HepG2 (cell line): Measurements from ENCODE around the gene PPP1R12C. TPM values are rescaled to one million over a fixed set of nuclear protein-coding genes. Genes with fewer than 3 reads are reported as not detected.

Source experiments
- KLF6 ChIP-seq: IDR thresholded peaks from 2 replicates; pipeline ENCODE4 v1.8.0; 2016; ENCODE audit warnings: missing biosample characterization, missing genetic modification reagents
- MZF1 ChIP-seq: sonication (generic); formaldehyde crosslinking; IDR thresholded peaks from 2 replicates; pipeline ENCODE4 v1.8.1; 2023; ENCODE audit warnings: mild to moderate bottlenecking, missing genetic modification reagents, borderline replicate concordance
- NFKBIZ ChIP-seq: IDR thresholded peaks from 2 replicates; pipeline ENCODE4 v1.6.1; 2018; ENCODE audit warnings: missing genetic modification reagents, missing compliant biosample characterization
- PITX1 ChIP-seq: sonication (generic); formaldehyde crosslinking; IDR thresholded peaks from 2 replicates; pipeline ENCODE4 v1.5.1; 2020; ENCODE audit warnings: mild to moderate bottlenecking, missing genetic modification reagents
- RFXAP ChIP-seq: sonication (generic); formaldehyde crosslinking; IDR thresholded peaks from 2 replicates; pipeline ENCODE4 v1.4.0; 2020; ENCODE audit warnings: missing genetic modification reagents, borderline replicate concordance
- THYN1 ChIP-seq: sonication (generic); formaldehyde crosslinking; IDR thresholded peaks from 2 replicates; pipeline ENCODE4 v1.8.1; 2023; ENCODE audit warnings: low read depth, mild to moderate bottlenecking, moderate library complexity, missing genetic modification reagents, borderline replicate concordance
- YEATS2 ChIP-seq: sonication (generic); formaldehyde crosslinking; IDR thresholded peaks from 2 replicates; pipeline ENCODE4 v1.4.0; 2020; ENCODE audit warnings: missing genetic modification reagents, borderline replicate concordance
- ZNF160 ChIP-seq: sonication (generic); formaldehyde crosslinking; IDR thresholded peaks from 2 replicates; pipeline ENCODE4 v1.8.0; 2022; ENCODE audit warnings: mild to moderate bottlenecking, inconsistent platforms, missing genetic modification reagents
- ZNF20 ChIP-seq: sonication (generic); formaldehyde crosslinking; IDR thresholded peaks from 2 replicates; pipeline ENCODE4 v1.4.0; 2020; ENCODE audit warnings: mild to moderate bottlenecking, moderate library complexity, missing genetic modification reagents
- ZNF256 ChIP-seq: sonication (generic); formaldehyde crosslinking; conservative IDR thresholded peaks from 2 replicates; pipeline ENCODE4 v1.4.0; 2020; ENCODE audit warnings: missing genetic modification reagents
- ZNF460 ChIP-seq: sonication (generic); formaldehyde crosslinking; IDR thresholded peaks from 2 replicates; pipeline ENCODE4 v1.5.1; 2020; ENCODE audit warnings: missing genetic modification reagents, mild to moderate bottlenecking, borderline replicate concordance
- ZNF543 ChIP-seq: sonication (generic); formaldehyde crosslinking; IDR thresholded peaks from 2 replicates; pipeline ENCODE4 v1.4.0; 2020; ENCODE audit warnings: mild to moderate bottlenecking, missing genetic modification reagents
- ZNF570 ChIP-seq: sonication (generic); formaldehyde crosslinking; IDR thresholded peaks from 2 replicates; pipeline ENCODE4 v1.4.0; 2020; ENCODE audit warnings: mild to moderate bottlenecking, missing genetic modification reagents, borderline replicate concordance
- ZNF644 ChIP-seq: IDR thresholded peaks from 2 replicates; pipeline ENCODE4 v1.6.1; 2016; ENCODE audit warnings: low read depth
- ZNF768 ChIP-seq: sonication (generic); formaldehyde crosslinking; IDR thresholded peaks from 2 replicates; pipeline ENCODE4 v1.4.0; 2020; ENCODE audit warnings: missing genetic modification reagents
- ZNF777 ChIP-seq: sonication (generic); formaldehyde crosslinking; IDR thresholded peaks from 2 replicates; pipeline ENCODE4 v1.4.0; 2020; ENCODE audit warnings: missing genetic modification reagents
- ZNF790 ChIP-seq: sonication (generic); formaldehyde crosslinking; IDR thresholded peaks from 2 replicates; pipeline ENCODE4 v1.8.0; 2022; ENCODE audit warnings: missing genetic modification reagents, mild to moderate bottlenecking, borderline replicate concordance
- polyA plus RNA-seq, 8 experiments: library from polyadenylated mRNA; depleted of rRNA in 3 of 8; stranded (reverse) in 7 of 8; unstranded in 1 of 8; fragments of >200 nt; fragmentation: Illumina TruSeq in 4 of 8; extraction: Trizol in 4 of 8; gene quantifications; 2 replicates each; pipeline versions ENCODE4 v1.2.1 to v1.2.3, GENCODE V29; 2011 to 2016; ENCODE audit warnings: low read depth in 4 of 8, missing spikeins in 1 of 8, mixed read lengths in 1 of 8; ENCODE audit not compliant: insufficient read depth in 1 of 8
- total RNA-seq, 5 experiments: library from RNA; depleted of rRNA; stranded (reverse); fragments of >200 nt; fragmentation: Illumina TruSeq; extraction: Trizol; gene quantifications; 2 replicates each; pipeline ENCODE4 v1.2.3, GENCODE V29; 2016; ENCODE audit warnings: low read depth in 1 of 5
- TF ChIP-seq, protein P1 (sequence below): sonication (generic); formaldehyde crosslinking; IDR thresholded peaks from 2 replicates; pipeline ENCODE4 v1.9.0; 2022; ENCODE audit warnings: missing genetic modification reagents, mild to moderate bottlenecking, borderline replicate concordance
- TF ChIP-seq, protein P2 (sequence below): sonication (generic); formaldehyde crosslinking; IDR thresholded peaks from 2 replicates; pipeline ENCODE4 v1.5.0; 2020; ENCODE audit warnings: missing genetic modification reagents
- TF ChIP-seq, protein P3 (sequence below): IDR thresholded peaks from 2 replicates; pipeline ENCODE4 v1.6.1; 2016
- TF ChIP-seq, protein P4 (sequence below): sonication (generic); formaldehyde crosslinking; IDR thresholded peaks from 2 replicates; pipeline ENCODE4 v1.5.1; 2020; ENCODE audit warnings: mild to moderate bottlenecking, missing genetic modification reagents, borderline replicate concordance
- TF ChIP-seq, protein P5 (sequence below): sonication (generic); formaldehyde crosslinking; IDR thresholded peaks from 2 replicates; pipeline ENCODE4 v1.9.0; 2021; ENCODE audit warnings: missing genetic modification reagents, borderline replicate concordance

Gene PPP1R12C
- total and polyA plus RNA-seq, 2 of the 13 experiments (the other 11 are each of a cell fraction or from before 2014, with no cell fraction given): 29.7 to 30.3 TPM

DNA sequence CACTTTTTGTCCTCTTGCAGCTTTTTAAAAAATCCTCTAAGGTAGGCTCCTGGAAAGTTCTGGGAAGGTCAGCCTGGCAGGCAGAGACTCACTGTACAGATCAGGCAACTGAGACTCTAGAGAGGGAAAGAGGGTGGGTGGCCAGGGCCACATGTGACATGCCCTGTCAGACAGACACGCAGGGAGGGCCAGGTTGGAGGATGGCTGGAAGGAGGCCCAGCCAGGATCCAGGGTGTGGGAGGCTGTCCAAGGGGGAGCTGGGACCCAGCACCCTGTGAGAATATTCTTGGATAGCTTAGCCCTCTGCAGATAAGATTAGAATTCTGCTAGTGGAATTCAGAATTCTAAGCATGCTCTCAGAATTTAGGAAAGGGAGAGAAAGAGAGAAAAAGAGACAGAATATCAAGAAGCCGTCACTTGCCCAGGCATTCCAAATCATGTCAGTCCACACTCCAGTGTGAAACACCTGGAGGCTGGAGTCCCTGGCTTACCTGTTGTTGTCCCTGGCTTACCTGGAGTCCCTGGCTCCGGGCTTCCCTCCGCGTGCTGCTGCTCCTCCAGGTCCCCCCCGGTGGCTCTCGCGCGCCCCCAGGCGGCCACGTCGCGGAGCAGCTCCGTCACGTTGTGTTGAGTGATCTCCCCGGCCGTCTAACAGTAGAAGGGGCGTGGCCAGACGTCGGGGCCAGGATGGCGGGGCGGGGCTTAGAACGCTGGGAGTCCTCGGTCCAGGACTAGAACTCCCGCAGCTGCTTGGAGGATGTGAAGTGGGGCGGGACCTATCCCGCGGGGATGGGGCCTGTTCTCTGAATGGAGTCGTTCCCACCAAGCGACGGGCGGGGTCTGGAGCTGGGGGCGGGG is 42.9 kb upstream of the PPP1R12C start (continued):
- TF ChIP-seq NFKBIZ (CRISPR knock-in tag): no peak
- TF ChIP-seq ZNF256: no peak
- TF ChIP-seq ZNF160 (CRISPR knock-in tag): no peak
- TF ChIP-seq, protein P1, sequence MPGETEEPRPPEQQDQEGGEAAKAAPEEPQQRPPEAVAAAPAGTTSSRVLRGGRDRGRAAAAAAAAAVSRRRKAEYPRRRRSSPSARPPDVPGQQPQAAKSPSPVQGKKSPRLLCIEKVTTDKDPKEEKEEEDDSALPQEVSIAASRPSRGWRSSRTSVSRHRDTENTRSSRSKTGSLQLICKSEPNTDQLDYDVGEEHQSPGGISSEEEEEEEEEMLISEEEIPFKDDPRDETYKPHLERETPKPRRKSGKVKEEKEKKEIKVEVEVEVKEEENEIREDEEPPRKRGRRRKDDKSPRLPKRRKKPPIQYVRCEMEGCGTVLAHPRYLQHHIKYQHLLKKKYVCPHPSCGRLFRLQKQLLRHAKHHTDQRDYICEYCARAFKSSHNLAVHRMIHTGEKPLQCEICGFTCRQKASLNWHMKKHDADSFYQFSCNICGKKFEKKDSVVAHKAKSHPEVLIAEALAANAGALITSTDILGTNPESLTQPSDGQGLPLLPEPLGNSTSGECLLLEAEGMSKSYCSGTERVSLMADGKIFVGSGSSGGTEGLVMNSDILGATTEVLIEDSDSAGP (CRISPR knock-in tag): peak; percentile 90
- 0 out of 2 replicates have a peak, but pooled peaks have one; percentile 30 for TF ChIP-seq PITX1 (CRISPR knock-in tag)
- TF ChIP-seq ZNF543 (CRISPR knock-in tag): no peak
- TF ChIP-seq, protein P2, sequence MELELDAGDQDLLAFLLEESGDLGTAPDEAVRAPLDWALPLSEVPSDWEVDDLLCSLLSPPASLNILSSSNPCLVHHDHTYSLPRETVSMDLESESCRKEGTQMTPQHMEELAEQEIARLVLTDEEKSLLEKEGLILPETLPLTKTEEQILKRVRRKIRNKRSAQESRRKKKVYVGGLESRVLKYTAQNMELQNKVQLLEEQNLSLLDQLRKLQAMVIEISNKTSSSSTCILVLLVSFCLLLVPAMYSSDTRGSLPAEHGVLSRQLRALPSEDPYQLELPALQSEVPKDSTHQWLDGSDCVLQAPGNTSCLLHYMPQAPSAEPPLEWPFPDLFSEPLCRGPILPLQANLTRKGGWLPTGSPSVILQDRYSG (CRISPR knock-in tag): no peak
- no peak for TF ChIP-seq ZNF460 (CRISPR knock-in tag)
- TF ChIP-seq ZNF20: no peak
- peak; percentile 99 for TF ChIP-seq ZNF777 (CRISPR knock-in tag)
- no peak for TF ChIP-seq MZF1
- TF ChIP-seq, protein P3, sequence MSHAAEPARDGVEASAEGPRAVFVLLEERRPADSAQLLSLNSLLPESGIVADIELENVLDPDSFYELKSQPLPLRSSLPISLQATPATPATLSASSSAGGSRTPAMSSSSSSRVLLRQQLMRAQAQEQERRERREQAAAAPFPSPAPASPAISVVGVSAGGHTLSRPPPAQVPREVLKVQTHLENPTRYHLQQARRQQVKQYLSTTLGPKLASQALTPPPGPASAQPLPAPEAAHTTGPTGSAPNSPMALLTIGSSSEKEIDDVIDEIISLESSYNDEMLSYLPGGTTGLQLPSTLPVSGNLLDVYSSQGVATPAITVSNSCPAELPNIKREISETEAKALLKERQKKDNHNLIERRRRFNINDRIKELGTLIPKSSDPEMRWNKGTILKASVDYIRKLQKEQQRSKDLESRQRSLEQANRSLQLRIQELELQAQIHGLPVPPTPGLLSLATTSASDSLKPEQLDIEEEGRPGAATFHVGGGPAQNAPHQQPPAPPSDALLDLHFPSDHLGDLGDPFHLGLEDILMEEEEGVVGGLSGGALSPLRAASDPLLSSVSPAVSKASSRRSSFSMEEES (CRISPR knock-in tag): 0 out of 2 replicates have a peak, but pooled peaks have one; percentile 34
- no peak for TF ChIP-seq KLF6 (CRISPR knock-in tag)
- TF ChIP-seq, protein P4, sequence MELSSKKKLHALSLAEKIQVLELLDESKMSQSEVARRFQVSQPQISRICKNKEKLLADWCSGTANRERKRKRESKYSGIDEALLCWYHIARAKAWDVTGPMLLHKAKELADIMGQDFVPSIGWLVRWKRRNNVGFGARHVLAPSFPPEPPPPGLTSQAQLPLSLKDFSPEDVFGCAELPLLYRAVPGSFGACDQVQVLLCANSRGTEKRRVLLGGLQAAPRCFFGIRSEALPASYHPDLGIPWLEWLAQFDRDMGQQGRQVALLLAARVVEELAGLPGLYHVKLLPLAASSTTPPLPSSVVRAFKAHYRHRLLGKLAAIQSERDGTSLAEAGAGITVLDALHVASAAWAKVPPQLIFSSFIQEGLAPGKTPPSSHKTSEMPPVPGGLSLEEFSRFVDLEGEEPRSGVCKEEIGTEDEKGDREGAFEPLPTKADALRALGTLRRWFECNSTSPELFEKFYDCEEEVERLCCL (CRISPR knock-in tag): no peak
- TF ChIP-seq, protein P5, sequence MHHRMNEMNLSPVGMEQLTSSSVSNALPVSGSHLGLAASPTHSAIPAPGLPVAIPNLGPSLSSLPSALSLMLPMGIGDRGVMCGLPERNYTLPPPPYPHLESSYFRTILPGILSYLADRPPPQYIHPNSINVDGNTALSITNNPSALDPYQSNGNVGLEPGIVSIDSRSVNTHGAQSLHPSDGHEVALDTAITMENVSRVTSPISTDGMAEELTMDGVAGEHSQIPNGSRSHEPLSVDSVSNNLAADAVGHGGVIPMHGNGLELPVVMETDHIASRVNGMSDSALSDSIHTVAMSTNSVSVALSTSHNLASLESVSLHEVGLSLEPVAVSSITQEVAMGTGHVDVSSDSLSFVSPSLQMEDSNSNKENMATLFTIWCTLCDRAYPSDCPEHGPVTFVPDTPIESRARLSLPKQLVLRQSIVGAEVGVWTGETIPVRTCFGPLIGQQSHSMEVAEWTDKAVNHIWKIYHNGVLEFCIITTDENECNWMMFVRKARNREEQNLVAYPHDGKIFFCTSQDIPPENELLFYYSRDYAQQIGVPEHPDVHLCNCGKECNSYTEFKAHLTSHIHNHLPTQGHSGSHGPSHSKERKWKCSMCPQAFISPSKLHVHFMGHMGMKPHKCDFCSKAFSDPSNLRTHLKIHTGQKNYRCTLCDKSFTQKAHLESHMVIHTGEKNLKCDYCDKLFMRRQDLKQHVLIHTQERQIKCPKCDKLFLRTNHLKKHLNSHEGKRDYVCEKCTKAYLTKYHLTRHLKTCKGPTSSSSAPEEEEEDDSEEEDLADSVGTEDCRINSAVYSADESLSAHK (CRISPR knock-in tag): no peak
- TF ChIP-seq ZNF790 (CRISPR knock-in tag): no peak
- TF ChIP-seq ZNF570 (CRISPR knock-in tag): no peak
- no peak for TF ChIP-seq RFXAP (CRISPR knock-in tag)
- TF ChIP-seq ZNF644: no peak
- no peak for TF ChIP-seq ZNF768 (CRISPR knock-in tag)
- TF ChIP-seq YEATS2 (CRISPR knock-in tag): no peak
- TF ChIP-seq THYN1: no peak
